Kidney (tissue), 14 donors: ENCODE measurements around the gene PGM2L1. TPM values are rescaled to one million over a fixed set of nuclear protein-coding genes. Genes with fewer than 3 reads are reported as not detected.

Experiments
- DNase-seq, 5 donors: peaks; one replicate each; pipeline ENCODE4 v3.0.0-alpha.2; 2013 to 2020
- FAIRE-seq: peaks from 2 replicates; lab custom pipeline; 2012; peaks lifted over from hg19 to GRCh38; lab: Jason Lieb, UNC
- H3K27ac ChIP-seq, 2 donors: one replicate each; pipeline ENCODE4 v1.7.0; 2013; ENCODE audit warnings: low read depth in 2 of 2, low read length in 2 of 2, inconsistent platforms in 1 of 2
- H3K27me3 ChIP-seq: one replicate; pipeline ENCODE4 v1.7.1; 2013; ENCODE audit warnings: low read length, inconsistent platforms; ENCODE audit not compliant: control insufficient read depth, insufficient read depth
- H3K36me3 ChIP-seq, 3 donors: one replicate each; pipeline versions ENCODE4 v1.7.0 to v1.7.1; 2013; ENCODE audit warnings: low read length in 3 of 3, control low read depth in 1 of 3, inconsistent platforms in 1 of 3; ENCODE audit not compliant: insufficient read depth in 3 of 3, control insufficient read depth in 2 of 3
- H3K4me1 ChIP-seq, 3 donors: one replicate each; pipeline versions ENCODE4 v1.7.0 to v1.7.1; 2013; ENCODE audit warnings: low read length in 3 of 3, inconsistent platforms in 1 of 3, low read depth in 1 of 3; ENCODE audit not compliant: control insufficient read depth in 2 of 3, insufficient read depth in 2 of 3
- H3K4me3 ChIP-seq, 3 donors: one replicate each; pipeline versions ENCODE4 v1.7.0 to v1.8.1; 2013; ENCODE audit warnings: low read length in 3 of 3, control low read depth in 1 of 3, inconsistent platforms in 1 of 3
- H3K9ac ChIP-seq, 3 donors: one replicate each; pipeline versions ENCODE4 v1.7.0 to v1.7.1; 2013; ENCODE audit warnings: low read length in 3 of 3, control low read depth in 1 of 3, inconsistent platforms in 1 of 3
- H3K9me3 ChIP-seq, 3 donors: one replicate each; pipeline versions ENCODE4 v1.7.0 to v1.7.1; 2013; ENCODE audit warnings: low read length in 3 of 3, control low read depth in 1 of 3, inconsistent platforms in 1 of 3; ENCODE audit not compliant: control insufficient read depth in 2 of 3, insufficient read depth in 1 of 3
- CTCF ChIP-seq: IDR thresholded peaks from 3 replicates; pipeline ENCODE4 v1.5.1; 2012; ENCODE audit warnings: mild to moderate bottlenecking, moderate library complexity, borderline replicate concordance; ENCODE audit not compliant: insufficient read depth; ENCODE audit errors: extremely low read depth
- intact Hi-C: fragments of 100-400 bp; cut with DNase I; formaldehyde crosslinking; loops from one replicate; pipeline ENCODE4 v1.11.1; 2022
- polyA plus RNA-seq: library from polyadenylated mRNA; stranded (reverse); fragments of 350-450 nt; fragmentation: Illumina TruSeq; extraction: RNeasy Lipid Tissue Mini Kit (QIAGEN cat#74804); gene quantifications from one replicate; pipeline ENCODE4 v1.2.3, GENCODE V29; 2014; ENCODE audit warnings: low read depth, low replicate concordance; ENCODE audit not compliant: insufficient read depth
- total RNA-seq: library from RNA; stranded (reverse); fragmentation: NEBNext Ultra II Directional; extraction: Animal tissue kit (Norgen Biotek cat#: 25700); gene quantifications from one replicate; pipeline ENCODE4 v1.2.1, GENCODE V29; 2021
- donor health status: control.
- donor health status: control.
- donor health status: control.
- donor health status: control.
- donor health status: control.
- donor health status: DM: yes; HTN: yes; CAD: no.
- donor health status: Normal renal cell carcinoma (clear cell type).

The PGM2L1 gene
- total and polyA plus RNA-seq, 2 donors from 2014 or later: 1.0 to 11.5 TPM

- intact Hi-C loops: loop anchor here (10.0 kb wide), 1 partner anchor 54 kb away; no protein-coding TSS in a partner anchor
- Histone ChIP-seq H3K27me3 (no peaks in the 10 kb centered on the region), H3K36me3 (no peaks in the 10 kb centered on the region), H3K4me1 (no peaks in the 10 kb centered on the region), H3K9me3 (no peaks in the 10 kb centered on the region), H3K27ac (no peak overlapping the region), H3K9ac (no peak overlapping the region), H3K4me3 (no peak overlapping the region)
- DNase-seq (no peak), FAIRE-seq (no peak)
- TF ChIP-seq CTCF: no peak
Observed at GRCh38 chr11:74391193-74391592, 7.0 kb downstream of the PGM2L1 start.

- intact Hi-C loops: loop anchor here (10.0 kb wide), 1 partner anchor 54 kb away; no protein-coding TSS in a partner anchor
- FAIRE-seq (no peak), DNase-seq (no peak)
- Histone ChIP-seq H3K27ac (no peak overlapping the region), H3K9me3 (no peaks in the 10 kb centered on the region), H3K9ac (no peak overlapping the region), H3K36me3 (no peaks in the 10 kb centered on the region), H3K4me1 (no peaks in the 10 kb centered on the region), H3K4me3 (no peak overlapping the region), H3K27me3 (no peaks in the 10 kb centered on the region)
- no peak for TF ChIP-seq CTCF
Observed at GRCh38 chr11:74390697-74391096, 7.5 kb downstream of the PGM2L1 start.

- DNase-seq (peak in 3 of 5 donors; percentile 51 to 82 (median 76)), FAIRE-seq (peak; percentile 93)
- Histone ChIP-seq H3K4me3 (no peak overlapping the region), H3K9ac (no peak overlapping the region), H3K27me3 (no peaks in the 10 kb centered on the region), H3K27ac (no peak overlapping the region), H3K4me1 (no peaks in the 10 kb centered on the region), H3K36me3 (no peaks in the 10 kb centered on the region), H3K9me3 (no peaks in the 10 kb centered on the region)
- TF ChIP-seq CTCF: peak; percentile 76
- intact Hi-C loops: no loop called here
Observed at GRCh38 chr11:74388678-74389327, 9.4 kb downstream of the PGM2L1 start.
